ENCODE measurements around the gene MEF2D. TPM values are rescaled to one million over a fixed set of nuclear protein-coding genes. Genes with fewer than 3 reads are reported as not detected.

The MEF2D gene
- total and polyA plus RNA-seq, 3 experiments from 2014 or later: 19.2 to 35.4 (median 32.9) TPM

GRCh38 chr1:156543066-156543465, 42.5 kb upstream of the MEF2D start:
- CTCF ChIA-PET: no interaction called here
- Histone ChIP-seq H3K9me3 (ENCODE audit: low read length) (no peaks in the 10 kb centered on the region), H3K4me3 (ENCODE audit: low read length) (no peak overlapping the region), H3K4me1 (ENCODE audit: insufficient read depth, low read length) (no peaks in the 10 kb centered on the region), H3K27me3 (ENCODE audit: insufficient read depth, low read length, poor library complexity, severe bottlenecking) (no peaks in the 10 kb centered on the region), H3K36me3 (ENCODE audit: insufficient read depth, low read length) (no peaks in the 10 kb centered on the region), H3K27ac (ENCODE audit: low read depth, low read length) (no peak overlapping the region)
- Mint-ChIP-seq H3K4me3 (no peak overlapping the region), H3K4me1 (no peaks in the 10 kb centered on the region), H3K27ac (peak overlapping the region in 3 of 8 donors; percentile 20 to 51 (median 26)), H3K36me3 (no peaks in the 10 kb centered on the region), H3K27me3 (no peaks in the 10 kb centered on the region), H3K9me3 (no peaks in the 10 kb centered on the region)
- POLR2A ChIA-PET: no interaction called here
- DNase-seq: no peak

GRCh38 chr1:156540955-156541354, 40.4 kb upstream of the MEF2D start:
- Histone ChIP-seq H3K36me3 (ENCODE audit: insufficient read depth, low read length) (no peaks in the 10 kb centered on the region), H3K9me3 (ENCODE audit: low read length) (no peaks in the 10 kb centered on the region), H3K27ac (ENCODE audit: low read depth, low read length) (no peak overlapping the region), H3K4me3 (ENCODE audit: low read length) (no peak overlapping the region), H3K27me3 (ENCODE audit: insufficient read depth, low read length, poor library complexity, severe bottlenecking) (no peaks in the 10 kb centered on the region), H3K4me1 (ENCODE audit: insufficient read depth, low read length) (no peaks in the 10 kb centered on the region)
- no peaks in the 10 kb centered on the region for H3K9me3 Mint-ChIP-seq
- no peaks in the 10 kb centered on the region for H3K4me1 Mint-ChIP-seq
- ChIA-PET POLR2A (no interaction called here), CTCF (interaction anchor here (1.4 kb wide), 1 partner anchor 41 kb away, joined by 4 read pairs; no protein-coding TSS in a partner anchor)
- no peaks in the 10 kb centered on the region for H3K27me3 Mint-ChIP-seq
- no peak overlapping the region for H3K27ac Mint-ChIP-seq
- no peak for DNase-seq
- H3K36me3 Mint-ChIP-seq: no peaks in the 10 kb centered on the region
- H3K4me3 Mint-ChIP-seq: no peak overlapping the region

GRCh38 chr1:156539818-156540355, 39.3 kb upstream of the MEF2D start:
- ChIA-PET CTCF (interaction anchor here (1.4 kb wide), 1 partner anchor 42 kb away, joined by 4 read pairs; no protein-coding TSS in a partner anchor), POLR2A (no interaction called here)
- H3K9me3 ChIP-seq (ENCODE audit: low read length): no peaks in the 10 kb centered on the region
- no peaks in the 10 kb centered on the region for H3K36me3 ChIP-seq (ENCODE audit: insufficient read depth, low read length)
- Mint-ChIP-seq H3K9me3 (no peaks in the 10 kb centered on the region), H3K27ac (peak overlapping the region in 2 of 8 donors; percentile 53 to 75), H3K36me3 (no peaks in the 10 kb centered on the region), H3K27me3 (no peaks in the 10 kb centered on the region), H3K4me1 (no peaks in the 10 kb centered on the region), H3K4me3 (no peak overlapping the region)
- no peaks in the 10 kb centered on the region for H3K4me1 ChIP-seq (ENCODE audit: insufficient read depth, low read length)
- no peaks in the 10 kb centered on the region for H3K27me3 ChIP-seq (ENCODE audit: insufficient read depth, low read length, poor library complexity, severe bottlenecking)
- no peak overlapping the region for H3K27ac ChIP-seq (ENCODE audit: low read depth, low read length)
- DNase-seq: no peak
- H3K4me3 ChIP-seq (ENCODE audit: low read length): no peak overlapping the region

GRCh38 chr1:156538711-156539440, 38.3 kb upstream of the MEF2D start:
- Histone ChIP-seq H3K4me3 (ENCODE audit: low read length) (no peak overlapping the region), H3K27ac (ENCODE audit: low read depth, low read length) (no peak overlapping the region), H3K36me3 (ENCODE audit: insufficient read depth, low read length) (no peaks in the 10 kb centered on the region), H3K4me1 (ENCODE audit: insufficient read depth, low read length) (no peaks in the 10 kb centered on the region), H3K9me3 (ENCODE audit: low read length) (no peaks in the 10 kb centered on the region), H3K27me3 (ENCODE audit: insufficient read depth, low read length, poor library complexity, severe bottlenecking) (no peaks in the 10 kb centered on the region)
- ChIA-PET POLR2A (no interaction called here), CTCF (interaction anchor here (0.6 kb wide), 1 partner anchor 46 kb away, joined by 4 read pairs; no protein-coding TSS in a partner anchor)
- H3K27ac Mint-ChIP-seq: peak overlapping the region in 2 of 8 donors; percentile 52 to 61
- no peak overlapping the region for H3K4me3 Mint-ChIP-seq
- H3K27me3 Mint-ChIP-seq: no peaks in the 10 kb centered on the region
- H3K9me3 Mint-ChIP-seq: no peaks in the 10 kb centered on the region
- no peak for DNase-seq
- no peaks in the 10 kb centered on the region for H3K36me3 Mint-ChIP-seq
- H3K4me1 Mint-ChIP-seq: no peaks in the 10 kb centered on the region

- Mint-ChIP-seq H3K9me3 (no peaks in the 10 kb centered on the region), H3K27me3 (no peaks in the 10 kb centered on the region), H3K4me3 (no peak overlapping the region), H3K27ac (peak overlapping the region in 1 of 8 donors; percentile 5), H3K4me1 (no peaks in the 10 kb centered on the region), H3K36me3 (no peaks in the 10 kb centered on the region)
- CTCF ChIA-PET: no interaction called here
- no peak overlapping the region for H3K27ac ChIP-seq (ENCODE audit: low read depth, low read length)
- no peaks in the 10 kb centered on the region for H3K9me3 ChIP-seq (ENCODE audit: low read length)
- no peaks in the 10 kb centered on the region for H3K36me3 ChIP-seq (ENCODE audit: insufficient read depth, low read length)
- DNase-seq: no peak
- POLR2A ChIA-PET: no interaction called here
- H3K4me3 ChIP-seq (ENCODE audit: low read length): no peak overlapping the region
- H3K27me3 ChIP-seq (ENCODE audit: insufficient read depth, low read length, poor library complexity, severe bottlenecking): no peaks in the 10 kb centered on the region
- H3K4me1 ChIP-seq (ENCODE audit: insufficient read depth, low read length): no peaks in the 10 kb centered on the region
Measured at GRCh38 chr1:156537027-156537426, 36.5 kb upstream of the MEF2D start.

- Mint-ChIP-seq H3K36me3 (no peaks in the 10 kb centered on the region), H3K27me3 (no peaks in the 10 kb centered on the region), H3K4me1 (no peaks in the 10 kb centered on the region), H3K4me3 (no peak overlapping the region), H3K9me3 (no peaks in the 10 kb centered on the region), H3K27ac (no peak overlapping the region)
- CTCF ChIA-PET: interaction anchor here (0.6 to 1.0 kb wide), 2 partner anchors 44 to 54 kb away, joined by 3 read pairs; no protein-coding TSS in a partner anchor
- POLR2A ChIA-PET: no interaction called here
- Histone ChIP-seq H3K9me3 (ENCODE audit: low read length) (no peaks in the 10 kb centered on the region), H3K4me3 (ENCODE audit: low read length) (no peak overlapping the region), H3K27ac (ENCODE audit: low read depth, low read length) (no peak overlapping the region), H3K36me3 (ENCODE audit: insufficient read depth, low read length) (no peaks in the 10 kb centered on the region), H3K27me3 (ENCODE audit: insufficient read depth, low read length, poor library complexity, severe bottlenecking) (no peaks in the 10 kb centered on the region), H3K4me1 (ENCODE audit: insufficient read depth, low read length) (no peaks in the 10 kb centered on the region)
- no peak for DNase-seq
Measured at GRCh38 chr1:156534424-156535060, 34.0 kb upstream of the MEF2D start.

- H3K36me3 ChIP-seq (ENCODE audit: insufficient read depth, low read length): no peaks in the 10 kb centered on the region
- peaks cover 2% of the 10 kb centered on the region for H3K4me1 ChIP-seq (ENCODE audit: insufficient read depth, low read length)
- no peaks in the 10 kb centered on the region for H3K27me3 Mint-ChIP-seq
- ChIA-PET POLR2A (no interaction called here), CTCF (interaction anchor here (0.8 to 1.5 kb wide), 2 partner anchors 53 to 192 kb away, joined by 3 to 4 read pairs; no protein-coding TSS in a partner anchor)
- H3K4me1 Mint-ChIP-seq: peaks cover 0 to 4% (median under 1%) of the 10 kb centered on the region in 3 donors
- no peak overlapping the region for H3K27ac ChIP-seq (ENCODE audit: low read depth, low read length)
- no peak for DNase-seq
- no peaks in the 10 kb centered on the region for H3K27me3 ChIP-seq (ENCODE audit: insufficient read depth, low read length, poor library complexity, severe bottlenecking)
- no peaks in the 10 kb centered on the region for H3K9me3 Mint-ChIP-seq
- no peaks in the 10 kb centered on the region for H3K9me3 ChIP-seq (ENCODE audit: low read length)
- H3K4me3 Mint-ChIP-seq: no peak overlapping the region
- no peak overlapping the region for H3K4me3 ChIP-seq (ENCODE audit: low read length)
- peak overlapping the region in 2 of 8 donors; percentile 5 to 91 for H3K27ac Mint-ChIP-seq
- H3K36me3 Mint-ChIP-seq: no peaks in the 10 kb centered on the region
Measured at GRCh38 chr1:156533568-156534220, 33.1 kb upstream of the MEF2D start.

Measured in CD8-positive, alpha-beta memory T cell (primary cell).